Activated CD4-positive, alpha-beta T cell treated with anti-CD3 and anti-CD28 coated beads, Interleukin-2, amount 10 ng/mL, durations not matched to agents 24 days and 14 days (primary cell): ENCODE measurements around the gene ITFG2. TPM values are rescaled to one million over a fixed set of nuclear protein-coding genes. Genes with fewer than 3 reads are reported as not detected.

Experiments
- DNase-seq: peaks from one replicate; pipeline ENCODE4 v3.0.0; 2022
- H3K27ac Mint-ChIP-seq: one replicate; pipeline ENCODE4 v1.8.0; 2022; ENCODE audit warnings: mild to moderate bottlenecking, mixed read lengths
- H3K27me3 Mint-ChIP-seq: one replicate; pipeline ENCODE4 v1.8.0; 2022; ENCODE audit warnings: mixed read lengths
- H3K36me3 Mint-ChIP-seq: one replicate; pipeline ENCODE4 v1.8.0; 2022; ENCODE audit warnings: low read depth, mild to moderate bottlenecking, mixed read lengths
- H3K4me1 Mint-ChIP-seq: one replicate; pipeline ENCODE4 v1.8.0; 2021; ENCODE audit warnings: mixed read lengths
- H3K4me3 Mint-ChIP-seq: one replicate; pipeline ENCODE4 v1.8.0; 2022; ENCODE audit warnings: mild to moderate bottlenecking, moderate library complexity, mixed read lengths
- H3K9me3 Mint-ChIP-seq: one replicate; pipeline ENCODE4 v1.8.0; 2021; ENCODE audit warnings: mixed read lengths
- intact Hi-C: fragments of 100-400 bp; cut with micrococcal nuclease; formaldehyde crosslinking; loops from one replicate; pipeline ENCODE4 v1.15.1; 2023
- total RNA-seq: library from RNA; stranded (reverse); gene quantifications from 2 replicates; pipeline ENCODE4 v1.2.3, GENCODE V29; 2022

The ITFG2 gene
- total RNA-seq, 1 donor from 2014 or later, result 43.8 TPM

GRCh38 chr12:2783936-2784600 lies 28.4 kb upstream of the ITFG2 start:
- intact Hi-C loops, result loop anchor here (1.0 kb wide), 1 partner anchor 101 kb away; no protein-coding TSS in a partner anchor
- H3K9me3 Mint-ChIP-seq, result no peaks in the 10 kb centered on the region
- peak; percentile 85 for DNase-seq
- peak overlapping the region; percentile 71 for H3K4me3 Mint-ChIP-seq
- H3K27me3 Mint-ChIP-seq, result peaks cover 37% of the 10 kb centered on the region
- H3K27ac Mint-ChIP-seq, result no peak overlapping the region
- H3K36me3 Mint-ChIP-seq, result no peaks in the 10 kb centered on the region
- peaks cover 6% of the 10 kb centered on the region for H3K4me1 Mint-ChIP-seq

GRCh38 chr12:2785017-2785416 lies 27.5 kb upstream of the ITFG2 start:
- intact Hi-C loops, result no loop called here
- H3K27ac Mint-ChIP-seq, result no peak overlapping the region
- peaks cover 6% of the 10 kb centered on the region for H3K4me1 Mint-ChIP-seq
- H3K36me3 Mint-ChIP-seq, result no peaks in the 10 kb centered on the region
- H3K9me3 Mint-ChIP-seq, result no peaks in the 10 kb centered on the region
- H3K4me3 Mint-ChIP-seq, result no peak overlapping the region
- no peak for DNase-seq
- peaks cover 41% of the 10 kb centered on the region for H3K27me3 Mint-ChIP-seq

GRCh38 chr12:2791089-2791488 lies 21.4 kb upstream of the ITFG2 start:
- Mint-ChIP-seq H3K27ac (no peak overlapping the region), H3K4me3 (no peak overlapping the region), H3K27me3 (peaks cover 31% of the 10 kb centered on the region), H3K36me3 (peaks cover 1% of the 10 kb centered on the region), H3K4me1 (peaks cover 2% of the 10 kb centered on the region), H3K9me3 (no peaks in the 10 kb centered on the region)
- no peak for DNase-seq
- intact Hi-C loops, result loop anchor here (10.0 kb wide), 1 partner anchor 964 kb away; the partner anchor contains the start of gene CRACR2A

- DNase-seq, result no peak
- peak overlapping the region; percentile 80 for H3K4me3 Mint-ChIP-seq
- H3K27me3 Mint-ChIP-seq, result peaks cover 30% of the 10 kb centered on the region
- H3K36me3 Mint-ChIP-seq, result peaks cover 19% of the 10 kb centered on the region
- no peak overlapping the region for H3K27ac Mint-ChIP-seq
- H3K4me1 Mint-ChIP-seq, result peaks cover 18% of the 10 kb centered on the region
- intact Hi-C loops, result loop anchor here (10.0 kb wide), 1 partner anchor 962 kb away; the partner anchor contains the start of gene CRACR2A
- no peaks in the 10 kb centered on the region for H3K9me3 Mint-ChIP-seq
These were observed 19.6 kb upstream of the ITFG2 start for GRCh38 chr12:2792671-2793500.

- peak overlapping the region; percentile 80 for H3K4me3 Mint-ChIP-seq
- H3K4me1 Mint-ChIP-seq, result peaks cover 23% of the 10 kb centered on the region
- intact Hi-C loops, result loop anchor here (10.0 kb wide), 1 partner anchor 961 kb away; the partner anchor contains the start of gene CRACR2A
- no peak for DNase-seq
- peaks cover 26% of the 10 kb centered on the region for H3K36me3 Mint-ChIP-seq
- peaks cover 25% of the 10 kb centered on the region for H3K27me3 Mint-ChIP-seq
- no peak overlapping the region for H3K27ac Mint-ChIP-seq
- no peaks in the 10 kb centered on the region for H3K9me3 Mint-ChIP-seq
These were observed 18.9 kb upstream of the ITFG2 start for GRCh38 chr12:2793561-2793960.

- Mint-ChIP-seq H3K9me3 (no peaks in the 10 kb centered on the region), H3K27me3 (peaks cover 21% of the 10 kb centered on the region), H3K4me3 (peak overlapping the region; percentile 80), H3K4me1 (peaks cover 28% of the 10 kb centered on the region), H3K27ac (peak overlapping the region; percentile 45), H3K36me3 (peaks cover 33% of the 10 kb centered on the region)
- intact Hi-C loops, result loop anchor here (1.0 to 10.0 kb wide), 2 partner anchors 103 to 961 kb away; partner anchors contain the start of gene CRACR2A
- DNase-seq, result no peak
These were observed 18.2 kb upstream of the ITFG2 start for GRCh38 chr12:2794191-2794735.

GRCh38 chr12:2794736-2795289 lies 17.7 kb upstream of the ITFG2 start, which contains the start of gene FKBP4:
TSS of gene FKBP4 (plus strand) at chr12:2794970. CDS start at chr12:2795140, 170 bp downstream.
- H3K27ac Mint-ChIP-seq, result peak within 1 kb of the TSS; percentile 79

GRCh38 chr12:2795291-2796186 lies 16.9 kb upstream of the ITFG2 start:
- intact Hi-C loops, result loop anchor here (1.0 to 10.0 kb wide), 3 partner anchors 17 to 959 kb away; partner anchors contain the start of genes CRACR2A, ITFG2 and TULP3
- no peaks in the 10 kb centered on the region for H3K9me3 Mint-ChIP-seq
- peaks cover 28% of the 10 kb centered on the region for H3K4me1 Mint-ChIP-seq
- H3K36me3 Mint-ChIP-seq, result peaks cover 45% of the 10 kb centered on the region
- H3K4me3 Mint-ChIP-seq, result peak overlapping the region; percentile 86
- peak overlapping the region; percentile 83 for H3K27ac Mint-ChIP-seq
- peak; percentile 94 for DNase-seq
- peaks cover 14% of the 10 kb centered on the region for H3K27me3 Mint-ChIP-seq

More at GRCh38 chr12:2794736-2795289, 17.7 kb upstream of the ITFG2 start, which contains the start of gene FKBP4:
- peaks cover 38% of the 10 kb centered on the region for H3K36me3 Mint-ChIP-seq
- peak within 1 kb of the TSS; percentile 86 for H3K4me3 Mint-ChIP-seq
- peaks cover 19% of the 10 kb centered on the region for H3K27me3 Mint-ChIP-seq
- peak; percentile 97 for DNase-seq
- no peaks in the 10 kb centered on the region for H3K9me3 Mint-ChIP-seq
- intact Hi-C loops, result loop anchor here (1.0 to 10.0 kb wide), 4 partner anchors 17 to 960 kb away; partner anchors contain the start of genes CRACR2A, ITFG2 and TULP3
- H3K4me1 Mint-ChIP-seq, result peaks cover 28% of the 10 kb centered on the region

GRCh38 chr12:2796187-2796666 lies 16.2 kb upstream of the ITFG2 start:
- Mint-ChIP-seq H3K4me1 (peaks cover 28% of the 10 kb centered on the region), H3K4me3 (peak overlapping the region; percentile 86), H3K36me3 (peaks cover 52% of the 10 kb centered on the region), H3K27ac (peak overlapping the region; percentile 83), H3K9me3 (no peaks in the 10 kb centered on the region), H3K27me3 (peaks cover 14% of the 10 kb centered on the region)
- DNase-seq, result no peak
- intact Hi-C loops, result loop anchor here (10.0 kb wide), 1 partner anchor 959 kb away; the partner anchor contains the start of gene CRACR2A

GRCh38 chr12:2797721-2798418 lies 14.6 kb upstream of the ITFG2 start:
- Mint-ChIP-seq H3K36me3 (peaks cover 64% of the 10 kb centered on the region), H3K9me3 (no peaks in the 10 kb centered on the region), H3K27me3 (peaks cover 6% of the 10 kb centered on the region), H3K4me1 (peaks cover 28% of the 10 kb centered on the region), H3K4me3 (peak overlapping the region; percentile 86), H3K27ac (no peak overlapping the region)
- intact Hi-C loops, result loop anchor here (10.0 kb wide), 1 partner anchor 957 kb away; the partner anchor contains the start of gene CRACR2A
- no peak for DNase-seq

GRCh38 chr12:2800046-2800570 lies 12.4 kb upstream of the ITFG2 start:
- Mint-ChIP-seq H3K9me3 (no peaks in the 10 kb centered on the region), H3K36me3 (peaks cover 84% of the 10 kb centered on the region), H3K27ac (no peak overlapping the region), H3K4me1 (peaks cover 26% of the 10 kb centered on the region), H3K4me3 (no peak overlapping the region), H3K27me3 (no peaks in the 10 kb centered on the region)
- DNase-seq, result no peak
- intact Hi-C loops, result no loop called here
